WTC11 (cell line): ENCODE results near the gene ANTXR1.

ENCODE experiments used
- AFF4 ChIP-seq: sonication (generic); formaldehyde crosslinking; IDR thresholded peaks from 2 replicates; pipeline ENCODE4 v1.8.1; 2023; ENCODE audit warnings: mild to moderate bottlenecking, missing genetic modification reagents, borderline replicate concordance
- ATF3 ChIP-seq: sonication (generic); formaldehyde crosslinking; conservative IDR thresholded peaks from 2 replicates; pipeline ENCODE4 v1.8.1; 2022; ENCODE audit warnings: mild to moderate bottlenecking, missing genetic modification reagents
- CREB1 ChIP-seq: sonication (generic); formaldehyde crosslinking; IDR thresholded peaks from 2 replicates; pipeline ENCODE4 v1.8.0; 2023; ENCODE audit warnings: mild to moderate bottlenecking, missing genetic modification reagents
- CTCF ChIP-seq: fragments of 200-600 bp; IDR thresholded peaks from 2 replicates; pipeline ENCODE4 v1.8.0; 2022; ENCODE audit warnings: antibody characterized with exemption
- ESRRA ChIP-seq: sonication (generic); formaldehyde crosslinking; IDR thresholded peaks from 2 replicates; pipeline ENCODE4 v1.8.1; 2022; ENCODE audit warnings: mild to moderate bottlenecking, missing genetic modification reagents, borderline replicate concordance
- ETV6 ChIP-seq: sonication (generic); formaldehyde crosslinking; IDR thresholded peaks from 2 replicates; pipeline ENCODE4 v1.8.1; 2022; ENCODE audit warnings: mild to moderate bottlenecking, missing genetic modification reagents
- FOXJ3 ChIP-seq: sonication (generic); formaldehyde crosslinking; IDR thresholded peaks from 2 replicates; pipeline ENCODE4 v1.9.0; 2021; ENCODE audit warnings: missing genetic modification reagents, mild to moderate bottlenecking, borderline replicate concordance
- HMGXB4 ChIP-seq: sonication (generic); formaldehyde crosslinking; IDR thresholded peaks from 2 replicates; pipeline ENCODE4 v1.8.1; 2023; ENCODE audit warnings: mild to moderate bottlenecking, moderate library complexity, missing genetic modification reagents
- MYBL2 ChIP-seq: sonication (generic); formaldehyde crosslinking; IDR thresholded peaks from 2 replicates; pipeline ENCODE4 v1.8.1; 2023; ENCODE audit warnings: mild to moderate bottlenecking, moderate library complexity, missing genetic modification reagents
- SP1 ChIP-seq: sonication (generic); formaldehyde crosslinking; conservative IDR thresholded peaks from 2 replicates; pipeline ENCODE4 v1.8.1; 2022; ENCODE audit warnings: missing genetic modification reagents
- TEAD4 ChIP-seq: sonication (generic); formaldehyde crosslinking; IDR thresholded peaks from 2 replicates; pipeline ENCODE4 v1.8.0; 2022; ENCODE audit warnings: mild to moderate bottlenecking, missing genetic modification reagents
- ZBTB43 ChIP-seq: sonication (generic); formaldehyde crosslinking; IDR thresholded peaks from 2 replicates; pipeline ENCODE4 v1.8.1; 2023; ENCODE audit warnings: mild to moderate bottlenecking, missing genetic modification reagents
- ZNF232 ChIP-seq: sonication (generic); formaldehyde crosslinking; IDR thresholded peaks from 2 replicates; pipeline ENCODE4 v1.8.0; 2022; ENCODE audit warnings: mild to moderate bottlenecking, missing genetic modification reagents
- ZNF512 ChIP-seq: sonication (generic); formaldehyde crosslinking; IDR thresholded peaks from 2 replicates; pipeline ENCODE4 v1.8.1; 2022; ENCODE audit warnings: missing genetic modification reagents, borderline replicate concordance

GRCh38 chr2:69221960-69222751 is 209.2 kb downstream of the ANTXR1 start:
- no peak for TF ChIP-seq CTCF
- no peak for TF ChIP-seq ZNF232 (CRISPR knock-in tag)
- TF ChIP-seq ATF3 = no peak
- TF ChIP-seq CREB1 (CRISPR knock-in tag) = no peak
- no peak for TF ChIP-seq MYBL2 (CRISPR knock-in tag)
- TF ChIP-seq SP1 (CRISPR knock-in tag) = no peak
- TF ChIP-seq ZNF512 (CRISPR knock-in tag) = no peak
- TF ChIP-seq FOXJ3 (CRISPR knock-in tag) = no peak
- TF ChIP-seq ESRRA (CRISPR knock-in tag) = no peak
- TF ChIP-seq ETV6 = no peak
- no peak for TF ChIP-seq AFF4
- TF ChIP-seq HMGXB4 (CRISPR knock-in tag) = no peak
- no peak for TF ChIP-seq ZBTB43 (CRISPR knock-in tag)
- TF ChIP-seq TEAD4 (CRISPR knock-in tag) = no peak
